UCSD-AML1 (cell line): Measurements from ENCODE around the gene MTA3.
A peak's percentile ranks its signal among the peaks of the same experiment; 100 is the strongest.

Source experiments
- DNase-seq: peaks from one replicate; lab custom pipeline; 2025; ENCODE audit not compliant: unreplicated experiment; lab: John Stamatoyannopoulos, UW

Gene MTA3

GRCh38 chr2:42784204-42784880, 215.9 kb downstream of the MTA3 start:
- no peak for DNase-seq

- DNase-seq = no peak
Observed at GRCh38 chr2:42786561-42787345, 218.3 kb downstream of the MTA3 start.

DNA sequence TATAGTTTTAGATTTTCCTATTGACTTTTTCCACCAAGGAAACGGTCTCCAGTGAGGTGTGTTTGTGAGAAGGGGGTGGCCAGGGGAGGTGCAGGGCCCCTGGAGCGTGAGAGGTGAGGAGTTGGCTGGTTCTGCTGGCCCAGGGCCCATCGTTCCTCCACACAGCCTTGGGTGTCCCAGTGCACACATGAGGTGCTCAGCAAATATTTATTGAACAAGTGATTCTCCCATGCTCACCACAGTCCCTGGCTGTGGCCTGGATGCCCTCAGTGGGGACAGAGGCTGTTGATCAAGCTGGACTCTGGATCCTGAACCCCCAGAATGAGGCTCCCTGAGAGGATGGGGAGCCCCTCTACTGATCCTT, 219.0 kb downstream of the MTA3 start:
- no peak for DNase-seq

GRCh38 chr2:42787788-42788477, 219.5 kb downstream of the MTA3 start:
- no peak for DNase-seq

GRCh38 chr2:42788478-42788793, 220.0 kb downstream of the MTA3 start:
- DNase-seq = no peak

DNA sequence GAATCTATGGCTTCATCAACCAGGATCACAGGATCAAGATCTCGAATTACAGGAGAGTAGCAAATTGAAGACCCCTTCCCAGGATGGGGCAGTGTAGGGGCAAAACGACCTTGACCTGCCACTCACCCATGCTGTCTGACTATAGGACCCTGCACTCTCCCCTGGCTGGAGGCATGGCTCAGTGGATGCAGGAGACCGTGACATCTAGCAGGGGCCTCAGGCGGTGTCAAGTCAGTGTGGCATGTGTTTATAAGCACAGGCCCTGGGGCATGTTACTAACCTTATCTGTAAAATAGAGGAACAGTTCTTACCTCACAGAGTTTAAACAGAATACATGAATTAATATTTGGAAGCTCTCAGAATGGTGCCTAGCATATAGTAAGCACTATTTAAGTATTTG, 220.4 kb downstream of the MTA3 start:
- no peak for DNase-seq

DNA sequence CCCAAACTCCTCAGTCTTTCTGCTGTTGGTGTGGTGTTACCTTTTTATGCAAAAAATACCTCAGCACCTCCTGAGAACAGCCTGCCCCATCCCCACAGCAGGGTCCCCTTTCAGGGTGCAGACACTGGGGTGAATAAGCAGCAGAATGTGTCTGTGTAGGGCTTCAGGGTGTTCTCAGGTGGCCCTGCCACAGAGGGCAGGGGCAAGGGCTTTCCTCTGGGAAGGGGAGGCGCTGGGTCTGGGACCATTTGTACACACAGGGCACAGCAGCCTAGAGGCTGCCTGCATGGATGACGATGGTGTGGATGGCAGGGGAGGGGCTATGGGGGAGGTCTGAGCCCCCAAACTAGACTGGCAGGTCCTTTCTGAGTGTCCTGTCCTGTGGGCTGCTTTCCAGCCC, 221.3 kb downstream of the MTA3 start:
- no peak for DNase-seq

- DNase-seq = no peak
Observed at GRCh38 chr2:42791606-42792005, 223.2 kb downstream of the MTA3 start.

DNA sequence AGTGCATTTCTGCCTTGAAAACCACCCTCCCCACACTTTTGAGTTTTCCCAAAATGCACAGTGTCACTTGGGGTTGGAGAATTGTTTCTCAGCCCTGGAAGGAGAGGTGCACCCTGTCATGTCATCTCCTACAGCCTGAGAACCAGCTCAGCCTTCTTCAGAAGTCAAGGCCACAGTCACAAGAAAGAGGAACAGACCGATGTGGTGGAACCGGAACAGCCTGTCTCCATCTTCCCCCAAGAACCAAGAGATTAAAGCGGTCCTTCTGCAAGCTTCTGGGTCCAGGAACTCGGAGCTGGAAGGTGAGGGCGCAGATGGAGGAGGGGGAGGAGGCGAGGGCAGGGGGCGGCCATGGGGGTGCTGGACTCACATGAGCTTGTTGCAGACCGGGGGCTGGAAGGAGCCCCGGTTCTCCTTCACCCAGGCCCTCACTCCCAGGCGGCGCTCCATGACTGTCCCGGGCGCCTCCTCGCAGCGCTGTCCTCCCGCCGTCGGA, 223.7 kb downstream of the MTA3 start:
- DNase-seq = peak; percentile 65

GRCh38 chr2:42792583-42793333, 224.3 kb downstream of the MTA3 start, which contains the start of gene HAAO:
HAAO (minus strand) TSS chr2:42792583; CDS start chr2:42792536, 47 bp downstream.
- DNase-seq = no peak

GRCh38 chr2:42793334-42794270, 225.2 kb downstream of the MTA3 start:
- no peak for DNase-seq

DNA sequence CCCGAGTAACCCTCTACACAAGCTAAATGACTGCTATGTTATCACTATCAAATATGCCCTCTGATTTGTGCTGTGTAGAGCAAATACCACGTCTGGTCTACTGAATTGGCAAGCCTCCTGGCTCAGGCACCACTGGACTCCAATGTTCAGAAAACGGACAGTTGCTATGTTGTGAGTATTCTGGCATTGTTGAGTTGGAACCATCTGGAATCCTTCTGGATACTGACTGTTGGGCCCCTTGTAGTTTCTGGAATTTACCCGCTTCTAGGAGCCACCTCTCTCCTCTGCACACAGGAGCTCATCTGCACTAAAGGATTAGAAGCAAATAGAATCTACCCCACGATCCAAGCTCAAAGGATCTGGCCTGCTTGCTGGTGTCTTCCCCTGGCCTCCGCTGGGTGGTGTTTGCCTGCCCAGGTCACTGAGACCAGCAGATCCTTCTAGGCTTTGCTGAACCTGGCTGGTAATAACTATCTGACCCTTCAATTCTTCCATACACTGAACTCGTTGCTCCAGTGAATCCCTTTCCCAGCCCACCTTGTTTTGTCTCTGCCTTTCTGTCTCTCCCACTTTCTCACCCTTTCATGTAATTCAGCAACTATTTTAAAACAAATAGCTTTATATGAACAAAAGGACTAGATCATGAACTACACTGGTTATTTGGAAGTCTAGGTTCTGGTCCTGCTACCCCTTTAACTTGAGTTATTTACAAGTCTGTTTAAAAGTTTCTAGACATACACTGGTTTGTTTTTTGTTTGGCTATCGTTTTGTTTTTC, 226.0 kb downstream of the MTA3 start:
- DNase-seq = no peak

- no peak for DNase-seq
Observed at GRCh38 chr2:42795275-42795674, 226.8 kb downstream of the MTA3 start.

DNA sequence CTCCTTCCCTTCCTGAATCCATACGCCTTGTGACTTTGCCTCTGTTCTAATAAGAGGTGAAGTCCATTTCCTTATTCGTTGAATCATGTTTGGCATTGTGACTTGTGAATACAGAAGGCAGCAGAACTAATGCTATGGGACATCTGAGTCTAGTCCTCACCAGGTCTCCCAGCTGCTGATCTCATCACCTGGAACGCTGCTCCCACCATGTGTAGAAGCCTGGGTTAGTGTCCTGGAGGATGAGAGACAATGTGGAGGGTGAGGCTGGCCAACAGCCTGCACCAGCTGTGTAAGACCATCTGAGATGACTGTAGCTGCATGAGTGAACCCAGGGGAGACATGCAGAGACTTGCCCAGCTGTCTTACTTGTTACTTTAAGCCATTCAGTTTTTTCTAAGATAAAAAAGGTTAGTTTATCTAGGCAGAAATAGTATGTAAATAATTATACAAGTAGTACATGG, 227.4 kb downstream of the MTA3 start:
- DNase-seq = no peak

GRCh38 chr2:42796427-42797248, 228.2 kb downstream of the MTA3 start:
- no peak for DNase-seq

DNA sequence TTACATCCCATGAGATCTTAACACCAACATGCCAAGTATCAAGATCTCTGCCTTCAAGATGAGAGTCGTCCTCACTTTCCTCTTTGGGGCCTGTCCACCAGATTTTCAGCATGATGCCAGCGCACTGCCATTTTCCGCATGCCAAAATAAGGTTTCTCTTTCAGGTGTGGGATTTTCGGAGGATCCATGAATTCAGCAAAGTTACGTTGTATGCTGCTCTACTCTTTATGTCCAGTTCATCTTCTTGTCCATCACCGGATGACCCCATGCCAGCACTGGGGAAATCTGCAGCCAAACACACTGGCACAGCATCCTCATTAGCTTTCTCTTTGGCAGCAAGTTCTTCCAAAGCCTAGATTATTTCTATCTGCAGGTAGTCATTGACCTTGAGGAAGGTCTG, 228.8 kb downstream of the MTA3 start:
- no peak for DNase-seq

GRCh38 chr2:42799881-42800280, 231.4 kb downstream of the MTA3 start:
- no peak for DNase-seq

GRCh38 chr2:42800461-42800962, 232.1 kb downstream of the MTA3 start:
- DNase-seq = no peak
